Ishikawa (cell line): ENCODE measurements around the gene TIGD1.

ENCODE experiments used
- CEBPB ChIP-seq: IDR thresholded peaks from 2 replicates; pipeline ENCODE4 v1.6.1; 2012
- CREB1 ChIP-seq: IDR thresholded peaks from 2 replicates; pipeline ENCODE4 v1.6.1; 2012; ENCODE audit warnings: low read depth
- EGR1 ChIP-seq: IDR thresholded peaks from 2 replicates; pipeline ENCODE4 v1.6.1; 2012
- EP300 ChIP-seq: IDR thresholded peaks from 2 replicates; pipeline ENCODE4 v1.6.1; 2012; ENCODE audit warnings: borderline replicate concordance
- FOXM1 ChIP-seq: IDR thresholded peaks from 2 replicates; pipeline ENCODE4 v1.6.1; 2012; ENCODE audit warnings: low read depth, borderline replicate concordance
- MAX ChIP-seq: IDR thresholded peaks from 2 replicates; pipeline ENCODE4 v1.6.1; 2012
- NFIC ChIP-seq: IDR thresholded peaks from 2 replicates; pipeline ENCODE4 v1.6.1; 2012
- RAD21 ChIP-seq: IDR thresholded peaks from 2 replicates; pipeline ENCODE4 v1.6.1; 2012; ENCODE audit warnings: low read depth
- REST ChIP-seq: IDR thresholded peaks from 2 replicates; pipeline ENCODE4 v1.6.1; 2012; ENCODE audit warnings: low read depth, mild to moderate bottlenecking
- TAF1 ChIP-seq: IDR thresholded peaks from 2 replicates; pipeline ENCODE4 v1.6.1; 2012; ENCODE audit warnings: low read depth, mild to moderate bottlenecking
- TCF12 ChIP-seq: IDR thresholded peaks from 2 replicates; pipeline ENCODE4 v1.6.1; 2012; ENCODE audit warnings: low read depth
- TEAD4 ChIP-seq: IDR thresholded peaks from 2 replicates; pipeline ENCODE4 v1.6.1; 2012
- USF1 ChIP-seq: IDR thresholded peaks from 2 replicates; pipeline ENCODE4 v1.6.1; 2012
- YY1 ChIP-seq: IDR thresholded peaks from 2 replicates; pipeline ENCODE4 v1.6.1; 2012; ENCODE audit warnings: low read depth
- ZBTB7A ChIP-seq: IDR thresholded peaks from 2 replicates; pipeline ENCODE4 v1.6.1; 2012; ENCODE audit warnings: low read depth

TIGD1 gene

GRCh38 chr2:232550354-232551249 is at the start of gene TIGD1, which contains the start of gene EIF4E2:
TSS of gene TIGD1 (minus strand) at chr2:232550557. CDS start at chr2:232549882, 675 bp downstream.
TSS of gene EIF4E2 (plus strand) at chr2:232550689. CDS start at chr2:232550725, 36 bp downstream.
- TF ChIP-seq NFIC (no peak), RAD21 (no peak), ZBTB7A (peak; percentile 90), FOXM1 (no peak), TAF1 (peak; percentile 96), TCF12 (peak; percentile 79), EGR1 (peak; percentile 72), EP300 (no peak), MAX (peak; percentile 88), YY1 (peak; percentile 69), USF1 (peak; percentile 61), REST (peak; percentile 48; the same call in 1 of the 2 replicates), TEAD4 (no peak; the same call in 1 of the 2 replicates)

GRCh38 chr2:232598293-232598692 is 47.9 kb upstream of the TIGD1 start:
- TF ChIP-seq ZBTB7A (no peak), TCF12 (no peak), TEAD4 (no peak)

GRCh38 chr2:232597362-232598079 is 47.2 kb upstream of the TIGD1 start:
- TF ChIP-seq CREB1: no peak
- no peak for TF ChIP-seq MAX

- no peak for TF ChIP-seq TAF1
- TF ChIP-seq CREB1: no peak
Measured at GRCh38 chr2:232593982-232594381, 43.6 kb upstream of the TIGD1 start.

GRCh38 chr2:232592772-232593395 is 42.5 kb upstream of the TIGD1 start:
- TF ChIP-seq RAD21: no peak
- TF ChIP-seq FOXM1: no peak
- TF ChIP-seq USF1: no peak
- peak; percentile 45; the same call in 1 of the 2 replicates for TF ChIP-seq REST
- TF ChIP-seq CEBPB: peak; percentile 24; the same call in 1 of the 2 replicates
- TF ChIP-seq CREB1: no peak
- TF ChIP-seq TAF1: no peak
- TF ChIP-seq YY1: no peak
- no peak for TF ChIP-seq ZBTB7A
- TF ChIP-seq TCF12: no peak
- TF ChIP-seq TEAD4: no peak
- TF ChIP-seq MAX: no peak
- no peak for TF ChIP-seq EP300
- TF ChIP-seq NFIC: no peak
